CD14-positive monocyte (primary cell): ENCODE results near the gene SELENOK. TPM values are rescaled to one million over a fixed set of nuclear protein-coding genes. Genes with fewer than 3 reads are reported as not detected.

Experiments used
- DNase-seq, 3 donors: peaks; one replicate each; pipeline ENCODE4 v3.0.0-alpha.2; 2011 to 2022
- H2AFZ ChIP-seq: 2 replicates; pipeline ENCODE4 v1.6.0; 2012; ENCODE audit warnings: mild to moderate bottlenecking, low read depth, low read length, inconsistent platforms; ENCODE audit not compliant: insufficient read depth, poor library complexity, severe bottlenecking
- H3K27ac ChIP-seq, 2 donors: 1 replicate in 1 of 2; 2 replicates in 1 of 2; pipeline ENCODE4 v1.5.1; 2012 to 2013; ENCODE audit warnings: low read length in 2 of 2, control low read depth in 1 of 2, inconsistent platforms in 1 of 2, low read depth in 1 of 2, mild to moderate bottlenecking in 1 of 2
- H3K27me3 ChIP-seq, 2 donors: one replicate each; pipeline versions ENCODE4 v1.6.0 to v1.6.1; 2011 to 2013; ENCODE audit warnings: low read length in 2 of 2; ENCODE audit not compliant: control insufficient read depth in 2 of 2, insufficient read depth in 2 of 2
- H3K36me3 ChIP-seq, 2 donors: replicated peaks in 1 of 2; 1 replicate in 1 of 2; 2 replicates in 1 of 2; pipeline versions ENCODE4 v1.5.1 to v1.6.1; 2012 to 2013; ENCODE audit warnings: low read length in 2 of 2, control low read depth in 1 of 2, inconsistent platforms in 1 of 2, mild to moderate bottlenecking in 1 of 2; ENCODE audit not compliant: insufficient read depth in 2 of 2, control insufficient read depth in 1 of 2
- H3K4me1 ChIP-seq, 2 donors: 1 replicate in 1 of 2; 2 replicates in 1 of 2; pipeline versions ENCODE4 v1.5.1 to v1.6.1; 2012 to 2013; ENCODE audit warnings: low read length in 2 of 2, control low read depth in 1 of 2, inconsistent platforms in 1 of 2, mild to moderate bottlenecking in 1 of 2, moderate library complexity in 1 of 2; ENCODE audit not compliant: insufficient read depth in 2 of 2, control insufficient read depth in 1 of 2
- H3K4me2 ChIP-seq: replicated peaks from 2 replicates; pipeline ENCODE3; 2012; ENCODE audit warnings: low read length, moderate library complexity, mild to moderate bottlenecking; ENCODE audit not compliant: poor library complexity, severe bottlenecking; ENCODE audit errors: extremely low read depth
- H3K4me3 ChIP-seq, 3 experiments: fragments of 200-600 bp in 1 of 3; sonication (generic) in 1 of 3; replicated peaks in 1 of 3; 1 replicate in 2 of 3; 2 replicates in 1 of 3; pipeline ENCODE4 v1.5.1; 2011 to 2013; ENCODE audit warnings: low read length in 3 of 3, mild to moderate bottlenecking in 3 of 3, control low read depth in 2 of 3, low read depth in 2 of 3, inconsistent platforms in 1 of 3, moderate library complexity in 1 of 3
- H3K79me2 ChIP-seq: 2 replicates; pipeline ENCODE4 v1.6.0; 2012; ENCODE audit warnings: mild to moderate bottlenecking, control low read depth, inconsistent platforms, low read length, moderate library complexity; ENCODE audit not compliant: insufficient read depth
- H3K9ac ChIP-seq: 2 replicates; pipeline ENCODE4 v1.6.0; 2017; ENCODE audit warnings: low read length, mild to moderate bottlenecking; ENCODE audit not compliant: insufficient read depth, poor library complexity, severe bottlenecking
- H3K9me3 ChIP-seq, 2 donors: replicated peaks in 1 of 2; 1 replicate in 1 of 2; 2 replicates in 1 of 2; pipeline versions ENCODE4 v1.5.1 to v1.6.1; 2012 to 2013; ENCODE audit warnings: low read length in 2 of 2, control low read depth in 1 of 2; ENCODE audit not compliant: control insufficient read depth in 1 of 2, insufficient read depth in 1 of 2
- H4K20me1 ChIP-seq: 2 replicates; pipeline ENCODE4 v1.6.0; 2012; ENCODE audit warnings: mild to moderate bottlenecking, low read length, control low read depth, moderate library complexity; ENCODE audit not compliant: insufficient read depth
- H3K27ac Mint-ChIP-seq, 7 donors: one replicate each; pipeline ENCODE4 v1.8.0; 2020; ENCODE audit warnings: mild to moderate bottlenecking in 7 of 7, mixed read lengths in 7 of 7, moderate library complexity in 6 of 7, inconsistent platforms in 2 of 7
- H3K27me3 Mint-ChIP-seq, 3 donors: one replicate each; pipeline ENCODE4 v1.8.0; 2021 to 2022; ENCODE audit warnings: low read depth in 3 of 3, mild to moderate bottlenecking in 3 of 3, mixed read lengths in 3 of 3, moderate library complexity in 3 of 3, inconsistent platforms in 1 of 3
- H3K36me3 Mint-ChIP-seq, 2 donors: one replicate each; pipeline ENCODE4 v1.8.0; 2020; ENCODE audit warnings: mixed read lengths in 2 of 2, inconsistent platforms in 1 of 2, mild to moderate bottlenecking in 1 of 2
- H3K4me1 Mint-ChIP-seq: one replicate; pipeline ENCODE4 v1.8.0; 2020; ENCODE audit warnings: mild to moderate bottlenecking, mixed read lengths
- H3K4me3 Mint-ChIP-seq, 2 donors: one replicate each; pipeline ENCODE4 v1.8.0; 2020; ENCODE audit warnings: mild to moderate bottlenecking in 2 of 2, mixed read lengths in 2 of 2, moderate library complexity in 1 of 2
- H3K9me3 Mint-ChIP-seq, 7 donors: one replicate each; pipeline ENCODE4 v1.8.0; 2020 to 2022; ENCODE audit warnings: mixed read lengths in 7 of 7, mild to moderate bottlenecking in 6 of 7, moderate library complexity in 6 of 7, inconsistent platforms in 2 of 7
- WGBS: methylation state at CpG from one replicate; pipeline ENCODE4 v1.1.5; 2013; ENCODE audit warnings: missing lambda C conversion rate; ENCODE audit not compliant: insufficient coverage; 5-methylcytosine and 5-hydroxymethylcytosine counted together
- intact Hi-C, 2 donors: fragments of 100-400 bp; cut with micrococcal nuclease; formaldehyde crosslinking; loops; one replicate each; pipeline versions ENCODE4 v1.15.0 to v1.15.1; 2023
- polyA plus RNA-seq, 3 donors: library from polyadenylated mRNA; depleted of rRNA in 1 of 3; unstranded in 2 of 3; stranded (reverse) in 1 of 3; fragments of 300-500 nt in 2 of 3; fragments of >200 nt in 1 of 3; fragmentation: Illumina TruSeq in 2 of 3; gene quantifications; 1 replicate in 2 of 3; 2 replicates in 1 of 3; pipeline ENCODE4 v1.2.3, GENCODE V29; 2012 to 2021
- TF ChIP-seq, protein P1 (sequence below): fragments of 200-600 bp; IDR thresholded peaks from one replicate; pipeline ENCODE4 v1.8.0; 2022; ENCODE audit warnings: antibody characterized with exemption, mild to moderate bottlenecking

SELENOK gene
- polyA plus RNA-seq, 3 donors: 96.4 to 117 (median 105) TPM

DNA sequence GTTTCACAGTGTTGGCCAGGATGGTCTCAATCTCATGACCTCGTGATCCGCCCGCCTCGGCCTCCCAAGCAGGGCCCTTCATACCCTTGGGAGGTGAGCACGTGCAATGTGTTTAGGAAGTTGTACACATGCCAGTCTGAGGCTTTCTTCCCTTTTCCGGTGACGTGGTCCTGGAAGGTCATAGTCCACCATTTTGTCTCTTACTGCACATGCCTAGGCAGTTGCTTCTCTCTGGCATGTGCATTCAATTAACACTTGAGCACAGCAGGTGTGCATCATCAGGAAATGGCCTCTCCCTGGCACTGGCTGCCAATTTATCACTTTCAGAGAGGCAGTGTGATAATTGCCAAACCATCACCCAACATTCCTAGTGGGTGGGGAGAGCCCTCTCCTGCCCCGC is 21.7 kb upstream of the SELENOK start:
- Histone ChIP-seq H3K9me3 (no peaks in the 10 kb centered on the region), H2AFZ (no peak overlapping the region), H3K27ac (no peak overlapping the region), H3K4me3 (no peak overlapping the region), H3K9ac (no peak overlapping the region), H3K36me3 (no peaks in the 10 kb centered on the region), H4K20me1 (no peaks in the 10 kb centered on the region), H3K4me2 (no peak overlapping the region), H3K79me2 (no peaks in the 10 kb centered on the region), H3K27me3 (peaks cover 3 to 16% of the 10 kb centered on the region in 2 donors), H3K4me1 (no peaks in the 10 kb centered on the region)
- TF ChIP-seq, protein P1, sequence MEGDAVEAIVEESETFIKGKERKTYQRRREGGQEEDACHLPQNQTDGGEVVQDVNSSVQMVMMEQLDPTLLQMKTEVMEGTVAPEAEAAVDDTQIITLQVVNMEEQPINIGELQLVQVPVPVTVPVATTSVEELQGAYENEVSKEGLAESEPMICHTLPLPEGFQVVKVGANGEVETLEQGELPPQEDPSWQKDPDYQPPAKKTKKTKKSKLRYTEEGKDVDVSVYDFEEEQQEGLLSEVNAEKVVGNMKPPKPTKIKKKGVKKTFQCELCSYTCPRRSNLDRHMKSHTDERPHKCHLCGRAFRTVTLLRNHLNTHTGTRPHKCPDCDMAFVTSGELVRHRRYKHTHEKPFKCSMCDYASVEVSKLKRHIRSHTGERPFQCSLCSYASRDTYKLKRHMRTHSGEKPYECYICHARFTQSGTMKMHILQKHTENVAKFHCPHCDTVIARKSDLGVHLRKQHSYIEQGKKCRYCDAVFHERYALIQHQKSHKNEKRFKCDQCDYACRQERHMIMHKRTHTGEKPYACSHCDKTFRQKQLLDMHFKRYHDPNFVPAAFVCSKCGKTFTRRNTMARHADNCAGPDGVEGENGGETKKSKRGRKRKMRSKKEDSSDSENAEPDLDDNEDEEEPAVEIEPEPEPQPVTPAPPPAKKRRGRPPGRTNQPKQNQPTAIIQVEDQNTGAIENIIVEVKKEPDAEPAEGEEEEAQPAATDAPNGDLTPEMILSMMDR: no peak
- Mint-ChIP-seq H3K4me1 (no peaks in the 10 kb centered on the region), H3K4me3 (no peak overlapping the region), H3K36me3 (no peaks in the 10 kb centered on the region), H3K9me3 (peaks cover 0 to 9% (median 5%) of the 10 kb centered on the region in 7 donors), H3K27me3 (peaks cover 12 to 40% (median 16%) of the 10 kb centered on the region in 3 donors), H3K27ac (peak overlapping the region in 1 of 7 donors; percentile 15)
- WGBS: 77% methylated on average over 3 of the region's 8 CpGs
- intact Hi-C loops: no loop called here
- no peak for DNase-seq

DNA sequence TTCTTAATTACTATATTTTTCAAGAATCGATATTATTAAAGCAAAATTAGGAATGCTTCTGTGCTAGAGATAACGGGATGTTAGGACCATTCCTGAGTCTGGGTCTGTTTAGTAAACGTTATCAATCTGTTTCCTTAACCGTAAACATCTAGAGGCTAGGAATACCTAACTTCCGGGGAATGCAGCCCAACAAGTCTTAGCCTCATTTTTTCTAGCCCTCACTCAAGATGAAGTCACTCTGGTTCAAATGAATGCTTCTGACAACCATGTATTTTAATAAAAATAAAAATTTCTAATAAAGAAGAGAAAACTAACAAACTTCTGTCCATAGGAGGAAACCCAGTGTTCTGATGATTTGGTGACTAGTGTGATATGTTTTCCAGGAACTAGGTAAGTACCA is 11.1 kb upstream of the SELENOK start:
- H3K4me1 Mint-ChIP-seq: no peaks in the 10 kb centered on the region
- Histone ChIP-seq H3K4me2 (no peak overlapping the region), H3K79me2 (no peaks in the 10 kb centered on the region), H3K9me3 (peaks cover 0 to 4% of the 10 kb centered on the region in 2 donors), H4K20me1 (no peaks in the 10 kb centered on the region), H3K27me3 (peaks cover 14 to 38% of the 10 kb centered on the region in 2 donors), H3K4me1 (no peaks in the 10 kb centered on the region), H3K4me3 (no peak overlapping the region), H3K9ac (no peak overlapping the region), H2AFZ (no peak overlapping the region), H3K36me3 (no peaks in the 10 kb centered on the region), H3K27ac (no peak overlapping the region)
- peaks cover 13 to 38% (median 25%) of the 10 kb centered on the region in 3 donors for H3K27me3 Mint-ChIP-seq
- intact Hi-C loops: no loop called here
- TF ChIP-seq, protein P1: no peak
- no peak for DNase-seq
- H3K36me3 Mint-ChIP-seq: no peaks in the 10 kb centered on the region
- H3K4me3 Mint-ChIP-seq: no peak overlapping the region
- 100% methylated on average over 1 of the region's 5 CpGs for WGBS
- peaks cover 0 to 17% (median 9%) of the 10 kb centered on the region in 7 donors for H3K9me3 Mint-ChIP-seq
- H3K27ac Mint-ChIP-seq: no peak overlapping the region
